A673 (cell line): ENCODE data around the gene GGNBP2. TPM values are rescaled to one million over a fixed set of nuclear protein-coding genes. Genes with fewer than 3 reads are reported as not detected.

Experiments
- BruUV-seq: library from RNA; stranded (reverse); fragments of 400-500 nt; replicated peaks from 2 replicates; lab custom pipeline; 2021; lab: Mats Ljungman, UMichigan
- CTCF ChIA-PET: fragments of 300-600 bp; sonication (Branson Sonifier 250); formaldehyde crosslinking; loops from one replicate; lab custom pipeline; 2022; ENCODE audit warnings: antibody characterized with exemption; lab: Charles Lee
- POLR2A ChIA-PET: fragments of 300-600 bp; sonication (Branson Sonifier 250); formaldehyde crosslinking; loops from one replicate; lab custom pipeline; 2022; ENCODE audit warnings: antibody characterized with exemption; ENCODE audit not compliant: low non-redundant PET; lab: Charles Lee
- DNase-seq: peaks from one replicate; pipeline ENCODE4 v3.0.0-alpha.2; 2015; ENCODE audit warnings: low spot score
- H3K27ac ChIP-seq: fragments of 200-600 bp; sonication (generic); 2 replicates; pipeline ENCODE4 v1.5.1; 2016; ENCODE audit warnings: mixed run types, low read depth, mild to moderate bottlenecking, mixed read lengths, antibody characterized with exemption, low read length; ENCODE audit not compliant: poor library complexity, severe bottlenecking
- H3K27me3 ChIP-seq: fragments of 200-600 bp; sonication (generic); replicated peaks from 2 replicates; pipeline ENCODE4 v1.6.1; 2017; ENCODE audit warnings: mixed run types, low read depth, mild to moderate bottlenecking, mixed read lengths, antibody characterized with exemption, low read length; ENCODE audit not compliant: insufficient read depth, poor library complexity
- H3K36me3 ChIP-seq: fragments of 200-600 bp; sonication (generic); 2 replicates; pipeline ENCODE4 v1.6.1; 2016; ENCODE audit warnings: mixed run types, mild to moderate bottlenecking, mixed read lengths, antibody characterized with exemption, low read length; ENCODE audit not compliant: insufficient read depth, poor library complexity, severe bottlenecking
- H3K4me1 ChIP-seq: fragments of 200-600 bp; sonication (generic); 2 replicates; pipeline ENCODE4 v1.6.1; 2017; ENCODE audit warnings: mixed run types, mild to moderate bottlenecking, mixed read lengths, antibody characterized with exemption, low read length; ENCODE audit not compliant: insufficient read depth, poor library complexity, severe bottlenecking
- H3K4me3 ChIP-seq: fragments of 200-600 bp; sonication (generic); 2 replicates; pipeline ENCODE4 v1.5.1; 2016; ENCODE audit warnings: low read depth, mixed run types, mild to moderate bottlenecking, mixed read lengths, low read length; ENCODE audit not compliant: poor library complexity, severe bottlenecking
- H3K9me3 ChIP-seq: fragments of 200-600 bp; sonication (generic); 2 replicates; pipeline ENCODE4 v1.6.1; 2016; ENCODE audit warnings: mixed run types, low read depth, mild to moderate bottlenecking, mixed read lengths, antibody characterized with exemption, low read length; ENCODE audit not compliant: poor library complexity, severe bottlenecking
- EZH2 ChIP-seq: fragments of 200-600 bp; sonication (generic); IDR thresholded peaks from 2 replicates; pipeline ENCODE4 v1.6.1; 2017; ENCODE audit warnings: borderline replicate concordance, low read depth, mild to moderate bottlenecking, mixed read lengths, antibody characterized with exemption, low read length; ENCODE audit not compliant: poor library complexity, severe bottlenecking
- intact Hi-C: fragments of 100-400 bp; cut with micrococcal nuclease; formaldehyde crosslinking; loops from one replicate; pipeline ENCODE4 v1.10.0; 2022; ENCODE audit not compliant: unreplicated experiment
- total RNA-seq: library from RNA; stranded (reverse); gene quantifications from 2 replicates; pipeline ENCODE4 v1.2.3, GENCODE V29; 2021
- TF ChIP-seq, protein P1 (sequence below): fragments of 300-800, 200-600 bp; sonication (generic); conservative IDR thresholded peaks from 2 replicates; pipeline ENCODE4 v1.5.1; 2017; ENCODE audit warnings: low read depth, mild to moderate bottlenecking, antibody characterized with exemption, low read length, moderate library complexity, mixed read lengths

Gene GGNBP2
- total RNA-seq, 1 experiment from 2014 or later = 50.4 TPM

DNA sequence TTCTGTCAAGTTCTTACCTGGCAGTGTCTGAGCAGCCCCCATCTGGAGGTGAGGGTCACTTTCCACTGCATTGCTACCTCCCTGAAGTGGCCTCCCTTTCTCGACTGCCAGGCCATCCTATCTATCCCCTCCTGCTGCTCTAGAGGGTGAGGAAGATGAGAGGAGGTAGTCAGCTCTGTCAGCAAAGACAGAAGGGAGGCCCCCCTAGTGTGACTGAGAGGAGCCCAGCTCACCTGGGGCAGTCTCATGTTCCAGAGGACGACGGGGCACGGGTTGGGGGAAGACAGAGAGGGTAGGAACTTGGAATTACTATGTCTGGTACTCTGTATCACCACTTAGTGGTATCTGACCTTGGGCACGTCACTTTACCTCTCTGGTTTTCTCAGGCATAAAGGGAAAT, 32.1 kb upstream of the GGNBP2 start:
- intact Hi-C loops = no loop called here
- no peak for DNase-seq
- Histone ChIP-seq H3K4me1 (no peaks in the 10 kb centered on the region), H3K4me3 (no peak overlapping the region), H3K27ac (no peak overlapping the region), H3K36me3 (no peaks in the 10 kb centered on the region), H3K9me3 (no peaks in the 10 kb centered on the region), H3K27me3 (no peaks in the 10 kb centered on the region)
- BruUV-seq = no TSS peak
- TF ChIP-seq EZH2 = no peak
- TF ChIP-seq, protein P1, sequence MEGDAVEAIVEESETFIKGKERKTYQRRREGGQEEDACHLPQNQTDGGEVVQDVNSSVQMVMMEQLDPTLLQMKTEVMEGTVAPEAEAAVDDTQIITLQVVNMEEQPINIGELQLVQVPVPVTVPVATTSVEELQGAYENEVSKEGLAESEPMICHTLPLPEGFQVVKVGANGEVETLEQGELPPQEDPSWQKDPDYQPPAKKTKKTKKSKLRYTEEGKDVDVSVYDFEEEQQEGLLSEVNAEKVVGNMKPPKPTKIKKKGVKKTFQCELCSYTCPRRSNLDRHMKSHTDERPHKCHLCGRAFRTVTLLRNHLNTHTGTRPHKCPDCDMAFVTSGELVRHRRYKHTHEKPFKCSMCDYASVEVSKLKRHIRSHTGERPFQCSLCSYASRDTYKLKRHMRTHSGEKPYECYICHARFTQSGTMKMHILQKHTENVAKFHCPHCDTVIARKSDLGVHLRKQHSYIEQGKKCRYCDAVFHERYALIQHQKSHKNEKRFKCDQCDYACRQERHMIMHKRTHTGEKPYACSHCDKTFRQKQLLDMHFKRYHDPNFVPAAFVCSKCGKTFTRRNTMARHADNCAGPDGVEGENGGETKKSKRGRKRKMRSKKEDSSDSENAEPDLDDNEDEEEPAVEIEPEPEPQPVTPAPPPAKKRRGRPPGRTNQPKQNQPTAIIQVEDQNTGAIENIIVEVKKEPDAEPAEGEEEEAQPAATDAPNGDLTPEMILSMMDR = no peak
- ChIA-PET POLR2A (no interaction called here), CTCF (no interaction called here)

DNA sequence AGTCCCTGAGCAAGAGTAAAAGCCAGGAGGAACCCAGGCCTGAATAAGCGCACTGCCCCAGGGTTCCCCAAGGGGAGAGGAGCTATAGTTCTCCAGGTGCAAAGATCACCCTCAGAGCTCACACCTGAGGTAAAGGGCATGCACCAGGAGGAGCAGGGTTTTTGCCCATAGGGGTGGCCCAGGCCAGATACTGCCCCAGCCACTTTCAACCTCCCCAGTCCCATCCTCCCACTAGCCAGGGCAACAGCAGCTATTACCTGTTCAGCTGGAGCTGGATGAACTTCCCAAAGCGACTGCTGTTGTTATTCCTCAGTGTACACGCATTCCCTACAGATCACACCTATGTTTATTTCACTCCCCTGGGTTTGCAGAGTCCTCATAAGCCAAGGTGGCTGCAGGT, 29.9 kb upstream of the GGNBP2 start:
- CTCF ChIA-PET = no interaction called here
- no peak for DNase-seq
- TF ChIP-seq EZH2 = no peak
- TF ChIP-seq, protein P1 = no peak
- intact Hi-C loops = no loop called here
- BruUV-seq = no TSS peak
- Histone ChIP-seq H3K9me3 (no peaks in the 10 kb centered on the region), H3K4me1 (no peaks in the 10 kb centered on the region), H3K36me3 (no peaks in the 10 kb centered on the region), H3K27me3 (no peaks in the 10 kb centered on the region), H3K4me3 (no peak overlapping the region), H3K27ac (no peak overlapping the region)
- POLR2A ChIA-PET = no interaction called here

DNA sequence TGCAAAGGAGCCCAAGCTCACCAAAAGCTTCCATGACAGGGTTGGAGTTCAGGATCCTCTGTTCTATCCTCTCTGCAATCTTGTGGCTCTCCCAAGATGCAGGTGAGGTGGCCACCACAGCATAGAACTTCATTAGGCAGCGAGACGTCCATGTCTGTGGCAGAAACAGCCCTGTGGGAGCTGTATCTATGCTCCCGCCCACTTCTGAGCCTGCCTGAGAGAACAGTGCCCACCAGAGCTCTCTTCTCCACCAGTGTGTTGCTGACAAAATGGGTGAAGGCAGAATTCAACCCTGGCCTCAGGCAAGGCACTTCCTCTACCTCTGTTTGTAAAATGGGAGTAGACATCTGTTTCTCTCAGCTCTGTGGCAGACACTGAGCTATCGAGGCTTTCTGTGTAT, 28.9 kb upstream of the GGNBP2 start:
- H3K4me1 ChIP-seq = no peaks in the 10 kb centered on the region
- H3K27me3 ChIP-seq = no peaks in the 10 kb centered on the region
- no TSS peak for BruUV-seq
- CTCF ChIA-PET = no interaction called here
- TF ChIP-seq EZH2 = no peak
- TF ChIP-seq, protein P1 = no peak
- no peaks in the 10 kb centered on the region for H3K36me3 ChIP-seq
- intact Hi-C loops = no loop called here
- no peak overlapping the region for H3K4me3 ChIP-seq
- no peak overlapping the region for H3K27ac ChIP-seq
- POLR2A ChIA-PET = no interaction called here
- DNase-seq = no peak
- H3K9me3 ChIP-seq = no peaks in the 10 kb centered on the region
